ENCODE results near the gene TRIM38. TPM values are rescaled to one million over a fixed set of nuclear protein-coding genes. Genes with fewer than 3 reads are reported as not detected.

TRIM38 gene
- total RNA-seq, 2 donors from 2014 or later, result 2.5 to 5.2 TPM

DNA sequence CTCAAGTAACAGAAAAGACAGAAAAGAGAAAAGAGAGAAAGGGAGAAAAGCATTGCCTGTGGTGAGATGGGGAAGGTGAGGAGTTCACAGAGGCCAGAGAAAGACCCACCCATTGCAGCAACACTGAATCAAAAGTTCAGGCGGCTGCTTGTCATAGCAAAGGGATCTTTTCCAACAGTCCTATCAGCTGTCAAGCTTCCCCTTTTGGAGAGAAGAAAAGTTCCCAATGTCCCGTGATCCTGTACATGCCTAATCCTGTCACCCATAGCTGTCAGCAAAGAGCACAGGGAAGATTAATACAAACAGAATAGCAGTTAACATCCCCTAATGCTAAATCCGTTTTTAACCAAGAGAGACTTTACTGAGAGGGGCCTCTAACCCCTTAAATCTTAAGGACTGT, 8.9 kb upstream of the TRIM38 start:
- no peaks in the 10 kb centered on the region for H3K9me3 ChIP-seq
- no peaks in the 10 kb centered on the region for H3K27me3 ChIP-seq
- H3K36me3 ChIP-seq, result no peaks in the 10 kb centered on the region
- no peaks in the 10 kb centered on the region for H3K4me1 ChIP-seq
- no peak overlapping the region for H3K4me3 ChIP-seq
- no peak overlapping the region for H3K27ac ChIP-seq
- no peak for DNase-seq (ENCODE audit: low spot score)
- TF ChIP-seq, protein P1, sequence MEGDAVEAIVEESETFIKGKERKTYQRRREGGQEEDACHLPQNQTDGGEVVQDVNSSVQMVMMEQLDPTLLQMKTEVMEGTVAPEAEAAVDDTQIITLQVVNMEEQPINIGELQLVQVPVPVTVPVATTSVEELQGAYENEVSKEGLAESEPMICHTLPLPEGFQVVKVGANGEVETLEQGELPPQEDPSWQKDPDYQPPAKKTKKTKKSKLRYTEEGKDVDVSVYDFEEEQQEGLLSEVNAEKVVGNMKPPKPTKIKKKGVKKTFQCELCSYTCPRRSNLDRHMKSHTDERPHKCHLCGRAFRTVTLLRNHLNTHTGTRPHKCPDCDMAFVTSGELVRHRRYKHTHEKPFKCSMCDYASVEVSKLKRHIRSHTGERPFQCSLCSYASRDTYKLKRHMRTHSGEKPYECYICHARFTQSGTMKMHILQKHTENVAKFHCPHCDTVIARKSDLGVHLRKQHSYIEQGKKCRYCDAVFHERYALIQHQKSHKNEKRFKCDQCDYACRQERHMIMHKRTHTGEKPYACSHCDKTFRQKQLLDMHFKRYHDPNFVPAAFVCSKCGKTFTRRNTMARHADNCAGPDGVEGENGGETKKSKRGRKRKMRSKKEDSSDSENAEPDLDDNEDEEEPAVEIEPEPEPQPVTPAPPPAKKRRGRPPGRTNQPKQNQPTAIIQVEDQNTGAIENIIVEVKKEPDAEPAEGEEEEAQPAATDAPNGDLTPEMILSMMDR (IDR thresholded peaks at IDR 0.05), result no peak

DNA sequence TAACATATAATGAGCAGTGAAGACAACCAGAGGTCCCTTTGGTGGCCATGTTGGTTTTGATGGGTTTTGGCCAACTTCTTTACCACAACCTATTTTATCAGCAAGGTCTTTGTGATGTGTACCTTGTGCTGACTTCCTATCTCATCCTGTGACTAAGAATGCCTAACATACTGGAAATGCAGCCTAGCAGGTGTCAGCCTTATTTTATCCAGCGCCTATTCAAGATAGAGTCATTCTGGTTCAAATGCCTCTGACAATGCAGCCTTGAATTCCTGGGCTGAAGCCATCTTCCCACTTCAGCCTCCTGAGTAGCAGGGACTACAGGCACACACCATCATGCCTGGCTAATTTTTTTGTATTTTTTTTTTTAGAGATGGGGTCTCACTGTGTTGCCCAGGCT, 7.8 kb upstream of the TRIM38 start:
- Histone ChIP-seq H3K9me3 (no peaks in the 10 kb centered on the region), H3K4me1 (no peaks in the 10 kb centered on the region), H3K27ac (no peak overlapping the region), H3K27me3 (no peaks in the 10 kb centered on the region), H3K36me3 (no peaks in the 10 kb centered on the region), H3K4me3 (no peak overlapping the region)
- TF ChIP-seq, protein P1 (IDR thresholded peaks at IDR 0.05), result no peak
- no peak for DNase-seq (ENCODE audit: low spot score)

DNA sequence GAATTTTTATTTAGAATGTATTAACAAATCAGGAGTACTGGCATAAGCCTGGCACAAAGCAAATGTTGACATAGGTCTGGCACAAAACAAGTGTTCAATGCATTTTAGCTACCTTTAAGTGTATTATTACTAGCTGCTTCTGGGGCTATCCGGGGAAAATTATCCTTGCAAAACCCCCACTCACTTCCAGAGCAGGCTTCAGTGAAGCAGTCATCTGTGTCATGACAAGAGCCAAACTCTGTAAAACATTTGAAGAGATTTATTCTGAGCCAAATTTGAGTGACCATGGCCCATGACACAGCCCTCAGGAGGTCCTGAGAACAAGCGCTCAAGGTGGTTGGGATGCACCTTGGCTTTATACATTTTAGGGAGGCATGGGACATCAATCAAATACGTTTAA, 6.4 kb upstream of the TRIM38 start:
- Histone ChIP-seq H3K4me1 (no peaks in the 10 kb centered on the region), H3K9me3 (no peaks in the 10 kb centered on the region), H3K4me3 (no peak overlapping the region), H3K36me3 (no peaks in the 10 kb centered on the region), H3K27ac (no peak overlapping the region), H3K27me3 (no peaks in the 10 kb centered on the region)
- DNase-seq (ENCODE audit: low spot score), result no peak
- TF ChIP-seq, protein P1 (IDR thresholded peaks at IDR 0.05), result no peak

- TF ChIP-seq, protein P1 (IDR thresholded peaks at IDR 0.05), result no peak
- Histone ChIP-seq H3K36me3 (no peaks in the 10 kb centered on the region), H3K4me1 (peaks cover 0 to 1% of the 10 kb centered on the region in 2 donors), H3K9me3 (no peaks in the 10 kb centered on the region), H3K27ac (no peak overlapping the region), H3K27me3 (no peaks in the 10 kb centered on the region), H3K4me3 (no peak overlapping the region)
- DNase-seq (ENCODE audit: low spot score), result no peak
Measured at GRCh38 chr6:25958700-25959162, 3.9 kb upstream of the TRIM38 start.

GRCh38 chr6:25959890-25960536, 2.6 kb upstream of the TRIM38 start:
- TF ChIP-seq, protein P1 (IDR thresholded peaks at IDR 0.05), result no peak
- H3K4me3 ChIP-seq, result no peak overlapping the region
- peaks cover 2% of the 10 kb centered on the region for H3K36me3 ChIP-seq
- no peak overlapping the region for H3K27ac ChIP-seq
- DNase-seq (ENCODE audit: low spot score), result no peak
- H3K9me3 ChIP-seq, result no peaks in the 10 kb centered on the region
- no peaks in the 10 kb centered on the region for H3K27me3 ChIP-seq
- H3K4me1 ChIP-seq, result peaks cover 0 to 14% of the 10 kb centered on the region in 2 donors

DNA sequence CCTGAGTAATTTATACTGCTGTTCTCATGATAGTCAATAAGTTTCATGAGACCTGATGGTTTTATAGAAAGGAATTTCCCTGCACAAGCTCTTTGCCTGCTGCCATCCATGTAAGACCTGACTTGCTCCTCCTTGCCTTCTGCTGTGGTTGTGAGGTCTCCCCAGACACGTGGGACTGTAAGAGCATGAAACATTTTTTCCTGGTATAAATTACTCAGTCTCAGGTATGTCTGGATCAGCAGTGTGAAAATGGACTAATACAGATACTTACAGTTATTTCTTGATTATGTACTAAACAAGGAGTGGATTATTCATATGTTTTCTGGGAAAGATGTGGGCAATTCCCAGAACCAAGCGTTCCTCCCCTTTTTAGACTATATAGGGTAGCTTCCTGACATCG, 1.9 kb upstream of the TRIM38 start:
- TF ChIP-seq, protein P1 (IDR thresholded peaks at IDR 0.05), result no peak
- peaks cover 0 to 15% of the 10 kb centered on the region in 2 donors for H3K4me1 ChIP-seq
- no peak overlapping the region for H3K27ac ChIP-seq
- H3K9me3 ChIP-seq, result no peaks in the 10 kb centered on the region
- no peak for DNase-seq (ENCODE audit: low spot score)
- H3K27me3 ChIP-seq, result no peaks in the 10 kb centered on the region
- H3K4me3 ChIP-seq, result no peak overlapping the region
- peaks cover 6% of the 10 kb centered on the region for H3K36me3 ChIP-seq
